GM23248 (cell line): ENCODE data around the gene SERAC1.

ENCODE experiments used
- EZH2 ChIP-seq: fragments of 200-600 bp; sonication (generic); IDR thresholded peaks from 2 replicates; pipeline ENCODE4 v1.6.1; 2018; ENCODE audit warnings: antibody characterized with exemption, mild to moderate bottlenecking; ENCODE audit not compliant: insufficient read depth, poor library complexity, severe bottlenecking
- EZH2phosphoT487 ChIP-seq: fragments of 200-600 bp; sonication (generic); IDR thresholded peaks from 2 replicates; pipeline ENCODE4 v1.6.1; 2018; ENCODE audit warnings: antibody characterized with exemption, moderate library complexity, mild to moderate bottlenecking, low read depth; ENCODE audit not compliant: insufficient read depth

DNA sequence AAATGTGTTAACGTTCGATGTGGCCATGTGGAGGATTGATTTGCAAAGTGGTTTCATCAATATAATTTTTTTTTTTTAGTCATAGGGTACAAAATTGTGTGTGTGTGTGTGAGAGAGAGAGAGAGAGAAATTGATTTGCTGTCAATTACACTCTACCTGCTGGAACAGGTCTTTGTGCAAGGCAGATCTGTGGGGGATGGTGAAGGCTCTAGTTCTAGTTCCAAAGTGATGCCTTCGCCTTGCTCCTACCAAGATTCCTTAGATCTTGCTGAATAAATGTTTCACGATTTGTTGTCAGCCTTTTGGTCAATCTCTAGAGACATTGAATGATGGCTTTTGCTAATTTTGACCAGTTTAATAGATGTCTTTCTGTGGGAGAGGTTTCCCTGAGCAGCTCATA is 64.8 kb downstream of the SERAC1 start:
- TF ChIP-seq EZH2 (no peak), EZH2phosphoT487 (no peak)
